Neuronal stem cell (in vitro differentiated cells): ENCODE measurements around the gene ABL1.
A peak's percentile ranks its signal among the peaks of the same experiment; 100 is the strongest.

Experiments used
- DNase-seq: peaks from one replicate; pipeline ENCODE4 v3.0.0-alpha.2; 2013; ENCODE audit warnings: low spot score
- H2AFZ ChIP-seq: one replicate; pipeline ENCODE4 v1.6.1; 2013; ENCODE audit warnings: mild to moderate bottlenecking, low read length, inconsistent platforms
- H2AK5ac ChIP-seq: 2 replicates; pipeline ENCODE4 v1.6.1; 2013; ENCODE audit warnings: low read depth, mild to moderate bottlenecking, inconsistent platforms, low read length, moderate library complexity, mixed read lengths
- H2BK120ac ChIP-seq: 2 replicates; pipeline ENCODE4 v1.6.1; 2013; ENCODE audit warnings: low read depth, mild to moderate bottlenecking, inconsistent platforms, low read length, moderate library complexity, mixed read lengths
- H2BK12ac ChIP-seq: one replicate; pipeline ENCODE4 v1.6.1; 2013; ENCODE audit warnings: low read length, inconsistent platforms
- H2BK15ac ChIP-seq: 2 replicates; pipeline ENCODE4 v1.6.1; 2013; ENCODE audit warnings: mild to moderate bottlenecking, low read length, inconsistent platforms, mixed read lengths
- H2BK5ac ChIP-seq: one replicate; pipeline ENCODE4 v1.6.1; 2013; ENCODE audit warnings: inconsistent platforms, mild to moderate bottlenecking, low read length, moderate library complexity
- H3K14ac ChIP-seq: one replicate; pipeline ENCODE4 v1.6.1; 2013; ENCODE audit warnings: low read length, inconsistent platforms
- H3K18ac ChIP-seq: 2 replicates; pipeline ENCODE4 v1.6.1; 2013; ENCODE audit warnings: low read length, inconsistent platforms
- H3K23ac ChIP-seq: 2 replicates; pipeline ENCODE4 v1.6.1; 2013; ENCODE audit warnings: low read depth, mild to moderate bottlenecking, mixed read lengths, low read length, inconsistent platforms; ENCODE audit not compliant: poor library complexity
- H3K27ac ChIP-seq: replicated peaks from 3 replicates; pipeline ENCODE4 v1.5.1; 2013; ENCODE audit warnings: low read length, inconsistent platforms
- H3K27me3 ChIP-seq, 3 experiments: 2 replicates each; pipeline ENCODE4 v1.6.1; 2013; ENCODE audit warnings: low read length in 3 of 3, mild to moderate bottlenecking in 2 of 3, inconsistent platforms in 1 of 3, low read depth in 1 of 3, mixed read lengths in 1 of 3, moderate library complexity in 1 of 3; ENCODE audit not compliant: control insufficient read depth in 3 of 3, insufficient read depth in 3 of 3
- H3K36me3 ChIP-seq, 2 donors: replicated peaks in 1 of 2; 2 replicates each; pipeline ENCODE4 v1.6.1; 2013; ENCODE audit warnings: low read length in 2 of 2; ENCODE audit not compliant: control insufficient read depth in 2 of 2, insufficient read depth in 2 of 2
- H3K4ac ChIP-seq: 2 replicates; pipeline ENCODE4 v1.6.1; 2013; ENCODE audit warnings: inconsistent platforms, mild to moderate bottlenecking, low read length, moderate library complexity
- H3K4me1 ChIP-seq, 2 donors: 1 replicate in 1 of 2; 2 replicates in 1 of 2; pipeline ENCODE4 v1.6.1; 2013; ENCODE audit warnings: low read length in 2 of 2, low read depth in 1 of 2; ENCODE audit not compliant: control insufficient read depth in 2 of 2, insufficient read depth in 1 of 2
- H3K4me2 ChIP-seq: one replicate; pipeline ENCODE4 v1.6.1; 2013; ENCODE audit warnings: mild to moderate bottlenecking, low read length, inconsistent platforms; ENCODE audit not compliant: insufficient read depth, poor library complexity, severe bottlenecking
- H3K4me3 ChIP-seq, 2 donors: 2 replicates each; pipeline ENCODE4 v1.5.1; 2013; ENCODE audit warnings: low read length in 2 of 2, mild to moderate bottlenecking in 2 of 2, inconsistent platforms in 1 of 2, moderate library complexity in 1 of 2
- H3K79me1 ChIP-seq: one replicate; pipeline ENCODE4 v1.6.1; 2013; ENCODE audit warnings: low read depth, mild to moderate bottlenecking, inconsistent platforms, low read length, moderate library complexity
- H3K9ac ChIP-seq: one replicate; pipeline ENCODE4 v1.6.1; 2013; ENCODE audit warnings: mild to moderate bottlenecking, low read depth, low read length, inconsistent platforms; ENCODE audit not compliant: poor library complexity
- H3K9me3 ChIP-seq, 2 donors: replicated peaks in 1 of 2; 2 replicates each; pipeline versions ENCODE3 to v1.6.1; 2013; ENCODE audit warnings: low read length in 2 of 2, mild to moderate bottlenecking in 2 of 2, inconsistent platforms in 1 of 2, low read depth in 1 of 2, mixed read lengths in 1 of 2, moderate library complexity in 1 of 2; ENCODE audit not compliant: control insufficient read depth in 2 of 2, insufficient read depth in 1 of 2
- H4K8ac ChIP-seq: one replicate; pipeline ENCODE4 v1.6.1; 2013; ENCODE audit warnings: low read depth, mild to moderate bottlenecking, inconsistent platforms, low read length, moderate library complexity
- H4K91ac ChIP-seq: one replicate; pipeline ENCODE4 v1.6.1; 2013; ENCODE audit warnings: low read length, low read depth, mild to moderate bottlenecking, inconsistent platforms; ENCODE audit not compliant: poor library complexity
- WGBS, 2 donors: extraction: QIAGEN DNeasy Blood & Tissue Kit; methylation state at CpG; one replicate each; pipeline ENCODE4 v1.1.7; 2013; ENCODE audit warnings: missing lambda C conversion rate in 2 of 2, mixed read lengths in 1 of 2; ENCODE audit not compliant: insufficient read length in 2 of 2, insufficient replicate concordance in 1 of 2; ENCODE audit errors: extremely low coverage in 2 of 2; 5-methylcytosine and 5-hydroxymethylcytosine counted together

ABL1 gene

GRCh38 chr9:130825351-130825651 lies 9.8 kb upstream of the ABL1 start:
- Histone ChIP-seq H2BK120ac (no peak overlapping the region), H2BK12ac (no peak overlapping the region), H4K8ac (no peak overlapping the region), H2AFZ (peak overlapping the region; percentile 53), H3K4me2 (no peak overlapping the region), H3K4me3 (no peak overlapping the region), H3K79me1 (peaks cover 1% of the 10 kb centered on the region), H3K4me1 (peaks cover 17 to 24% of the 10 kb centered on the region in 2 donors), H2BK5ac (no peak overlapping the region), H3K4ac (no peak overlapping the region), H3K9me3 (peaks cover 0 to 18% of the 10 kb centered on the region in 2 donors), H4K91ac (no peak overlapping the region), H2BK15ac (no peak overlapping the region), H3K18ac (no peak overlapping the region), H3K27ac (no peak overlapping the region), H3K9ac (no peak overlapping the region), H3K27me3 (no peaks in the 10 kb centered on the region), H3K23ac (no peak overlapping the region), H2AK5ac (no peak overlapping the region), H3K14ac (no peak overlapping the region), H3K36me3 (no peaks in the 10 kb centered on the region)
- DNase-seq: no peak

GRCh38 chr9:130825809-130826208 lies 9.2 kb upstream of the ABL1 start:
- no peak overlapping the region for H3K4me2 ChIP-seq
- H4K91ac ChIP-seq: no peak overlapping the region
- no peak overlapping the region for H3K9ac ChIP-seq
- no peak overlapping the region for H2BK15ac ChIP-seq
- no peak overlapping the region for H2BK12ac ChIP-seq
- H3K18ac ChIP-seq: no peak overlapping the region
- H2BK120ac ChIP-seq: no peak overlapping the region
- H3K36me3 ChIP-seq: no peaks in the 10 kb centered on the region
- no peak for DNase-seq
- no peak overlapping the region for H3K23ac ChIP-seq
- H2AFZ ChIP-seq: no peak overlapping the region
- WGBS, 2 donors: no CpG with 5 or more reads among the region's 5 CpGs
- no peak overlapping the region for H3K4ac ChIP-seq
- H3K79me1 ChIP-seq: peaks cover 1% of the 10 kb centered on the region
- H3K14ac ChIP-seq: no peak overlapping the region
- H3K27me3 ChIP-seq: no peaks in the 10 kb centered on the region
- H4K8ac ChIP-seq: no peak overlapping the region
- no peak overlapping the region for H2BK5ac ChIP-seq
- H3K4me3 ChIP-seq: no peak overlapping the region
- peaks cover 15 to 24% of the 10 kb centered on the region in 2 donors for H3K4me1 ChIP-seq
- H3K27ac ChIP-seq: peak overlapping the region; percentile 21
- H3K9me3 ChIP-seq: peaks cover 0 to 18% of the 10 kb centered on the region in 2 donors
- H2AK5ac ChIP-seq: no peak overlapping the region

- no peak overlapping the region for H2BK120ac ChIP-seq
- H3K9ac ChIP-seq: no peak overlapping the region
- no peak overlapping the region for H3K4me3 ChIP-seq
- no peak overlapping the region for H3K14ac ChIP-seq
- no CpG with 5 or more reads among the region's 1 CpG for WGBS, 2 donors
- no peak overlapping the region for H2BK12ac ChIP-seq
- H3K18ac ChIP-seq: no peak overlapping the region
- H3K27me3 ChIP-seq: no peaks in the 10 kb centered on the region
- H3K9me3 ChIP-seq: peaks cover 0 to 18% of the 10 kb centered on the region in 2 donors
- H2AK5ac ChIP-seq: no peak overlapping the region
- no peak overlapping the region for H3K23ac ChIP-seq
- H4K8ac ChIP-seq: no peak overlapping the region
- no peak overlapping the region for H4K91ac ChIP-seq
- no peaks in the 10 kb centered on the region for H3K36me3 ChIP-seq
- no peaks in the 10 kb centered on the region for H3K79me1 ChIP-seq
- no peak overlapping the region for H2AFZ ChIP-seq
- no peak overlapping the region for H3K27ac ChIP-seq
- no peak for DNase-seq
- H2BK5ac ChIP-seq: no peak overlapping the region
- peaks cover 8 to 18% of the 10 kb centered on the region in 2 donors for H3K4me1 ChIP-seq
- no peak overlapping the region for H3K4ac ChIP-seq
- no peak overlapping the region for H2BK15ac ChIP-seq
- no peak overlapping the region for H3K4me2 ChIP-seq
These were observed 5.3 kb upstream of the ABL1 start for GRCh38 chr9:130829762-130830161.

DNA sequence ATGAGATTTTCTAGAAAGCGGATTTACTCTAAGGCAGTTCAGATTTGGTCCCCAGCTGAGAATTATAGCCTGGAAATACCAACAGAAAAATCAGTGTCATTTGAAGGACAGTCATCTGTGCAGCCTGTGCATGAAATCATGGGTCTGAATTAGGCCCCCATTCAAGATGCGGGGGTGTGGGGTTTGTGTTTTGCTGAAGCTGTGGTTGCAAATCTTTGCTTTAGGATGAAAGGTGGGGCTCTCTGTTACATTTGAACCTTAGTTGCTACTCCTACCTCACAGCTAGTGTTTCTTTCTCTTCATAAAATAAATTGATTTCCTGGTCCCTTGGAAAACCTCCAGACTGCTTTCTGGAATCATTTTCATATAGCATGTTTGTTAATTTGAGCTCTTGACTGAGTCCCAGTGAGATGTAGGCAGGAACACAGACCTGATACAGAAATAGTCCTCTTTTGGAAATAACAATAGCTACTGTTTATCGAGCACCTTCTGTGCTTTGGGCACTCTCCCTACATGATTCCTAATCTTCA lies 4.8 kb upstream of the ABL1 start:
- H3K4me1 ChIP-seq: peaks cover 8 to 13% of the 10 kb centered on the region in 2 donors
- no peaks in the 10 kb centered on the region for H3K27me3 ChIP-seq
- no peak overlapping the region for H3K4me2 ChIP-seq
- no peak overlapping the region for H2BK15ac ChIP-seq
- no peak overlapping the region for H2BK5ac ChIP-seq
- no peak overlapping the region for H3K4me3 ChIP-seq
- no peak overlapping the region for H3K27ac ChIP-seq
- H3K23ac ChIP-seq: no peak overlapping the region
- no peak overlapping the region for H2AK5ac ChIP-seq
- no peaks in the 10 kb centered on the region for H3K79me1 ChIP-seq
- H4K91ac ChIP-seq: no peak overlapping the region
- peaks cover 0 to 18% of the 10 kb centered on the region in 2 donors for H3K9me3 ChIP-seq
- no peak overlapping the region for H3K4ac ChIP-seq
- no peak overlapping the region for H3K9ac ChIP-seq
- no CpG with 5 or more reads among the region's 3 CpGs for WGBS, 2 donors
- no peaks in the 10 kb centered on the region for H3K36me3 ChIP-seq
- no peak overlapping the region for H4K8ac ChIP-seq
- H3K18ac ChIP-seq: no peak overlapping the region
- H2BK120ac ChIP-seq: no peak overlapping the region
- DNase-seq: no peak
- H2AFZ ChIP-seq: no peak overlapping the region
- H2BK12ac ChIP-seq: no peak overlapping the region
- no peak overlapping the region for H3K14ac ChIP-seq
